HG03460 (cell line): Measurements from ENCODE around the gene OTOL1.

Experiments used
- ATAC-seq: cut with Tn5 transposase; IDR thresholded peaks from one replicate; pipeline ENCODE4 v1.9.1; 2021; ENCODE audit not compliant: unreplicated experiment

Gene OTOL1

GRCh38 chr3:161540594-161540993, 44.0 kb downstream of the OTOL1 start:
- no peak for ATAC-seq

DNA sequence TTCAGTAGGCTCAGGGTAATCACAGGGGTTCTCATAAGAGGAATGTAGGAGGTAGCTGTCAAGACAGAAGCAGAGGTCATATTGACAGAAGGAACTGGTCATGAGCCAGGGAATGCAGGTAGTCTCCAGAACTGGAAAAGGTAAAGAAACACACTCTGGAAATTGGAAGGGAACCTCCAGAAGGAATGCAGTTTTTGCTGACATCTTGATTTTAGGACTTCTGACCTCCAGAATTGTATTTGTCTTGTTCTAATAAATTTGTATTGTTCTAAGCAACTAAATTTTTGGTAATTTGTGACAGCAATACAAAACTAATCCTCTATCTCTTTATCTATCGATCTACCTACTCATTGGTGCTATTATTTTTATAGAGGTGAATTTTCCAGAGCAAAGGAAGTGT, 49.2 kb downstream of the OTOL1 start:
- ATAC-seq: no peak

DNA sequence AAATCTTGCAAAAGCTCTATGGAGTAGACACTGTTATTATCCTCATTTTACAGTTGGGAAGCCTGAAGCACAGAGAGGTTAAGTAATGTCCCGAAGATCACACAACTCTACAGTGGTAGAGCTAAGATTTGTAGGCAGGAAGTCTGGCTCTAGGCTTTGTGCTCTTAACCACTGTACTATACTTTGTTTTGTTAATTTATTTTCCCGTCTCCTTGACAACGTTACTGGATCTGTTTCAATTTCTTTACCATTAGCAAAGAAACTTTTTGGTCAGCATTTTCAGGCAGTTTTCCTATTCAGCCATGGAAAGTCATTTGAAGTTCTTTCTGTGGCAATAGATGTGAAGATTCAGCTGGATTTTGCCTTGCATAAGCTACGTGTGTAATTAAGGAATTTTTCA, 51.7 kb downstream of the OTOL1 start:
- ATAC-seq: no peak

- no peak for ATAC-seq
Measured at GRCh38 chr3:161549261-161549660, 52.7 kb downstream of the OTOL1 start.

DNA sequence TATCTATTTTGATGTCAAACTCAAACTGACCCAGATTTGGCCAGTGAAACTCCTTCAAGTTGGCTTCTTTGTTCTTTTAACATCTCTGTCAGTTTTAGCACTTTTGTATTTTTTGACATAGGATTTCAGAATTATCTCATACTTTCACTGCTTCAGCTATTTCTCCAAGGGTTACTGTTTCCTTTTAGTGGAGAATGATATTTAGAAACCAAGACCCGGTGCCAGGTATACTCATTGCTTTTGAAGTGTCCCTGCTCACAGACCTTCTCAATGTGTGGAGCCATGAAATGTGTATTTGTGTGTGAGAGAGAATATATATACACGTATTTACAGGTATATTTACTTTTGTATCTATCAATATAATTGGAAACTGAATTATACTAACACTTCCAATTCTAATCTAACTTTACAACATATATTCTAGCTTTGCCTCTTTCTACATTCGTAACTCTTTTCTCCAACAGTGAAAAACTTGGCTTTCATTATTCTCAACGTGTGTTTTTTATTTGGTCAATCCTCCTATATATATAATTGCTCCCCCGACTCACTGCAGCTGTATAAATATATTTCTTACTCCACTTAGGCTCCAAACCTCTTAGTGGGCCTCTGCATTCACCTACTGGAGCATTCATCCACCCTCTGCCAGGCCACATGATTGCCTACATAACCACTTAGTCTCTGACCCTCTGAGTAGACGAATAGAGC, 54.0 kb downstream of the OTOL1 start:
- ATAC-seq: no peak

- no peak for ATAC-seq
Measured at GRCh38 chr3:161551697-161552096, 55.1 kb downstream of the OTOL1 start.

- ATAC-seq: no peak
Measured at GRCh38 chr3:161552984-161553560, 56.5 kb downstream of the OTOL1 start.
